HL-60 (cell line): Measurements from ENCODE around the gene IMPACT.
A peak's percentile ranks its signal among the peaks of the same experiment; 100 is the strongest.

Experiments used
- DNase-seq, 2 experiments: peaks; one replicate each; pipeline ENCODE4 v3.0.0-alpha.2; 2010 to 2020; ENCODE audit warnings: low read depth in 1 of 2, low spot score in 1 of 2
- H3K27ac ChIP-seq: fragments of 250-450 bp; sonication (Bioruptor Pico); replicated peaks from 2 replicates; pipeline ENCODE4 v1.5.1; 2020; ENCODE audit warnings: mild to moderate bottlenecking, moderate library complexity
- H3K27me3 ChIP-seq: fragments of 250-450 bp; sonication (Bioruptor Pico); 2 replicates; pipeline ENCODE4 v1.5.1; 2021; ENCODE audit warnings: mild to moderate bottlenecking, moderate library complexity; ENCODE audit not compliant: insufficient read depth, poor library complexity, severe bottlenecking
- H3K4me3 ChIP-seq: replicated peaks from 2 replicates; pipeline ENCODE4 v1.5.1; 2011; ENCODE audit warnings: mild to moderate bottlenecking, control low read depth, low read length; ENCODE audit not compliant: insufficient read depth
- CTCF ChIP-seq: IDR thresholded peaks from one replicate; pipeline ENCODE4 v1.5.1; 2011; ENCODE audit warnings: low read length, control low read depth, inconsistent platforms; ENCODE audit not compliant: insufficient read depth
- GABPA ChIP-seq: IDR thresholded peaks from 2 replicates; pipeline ENCODE4 v1.6.1; 2012; ENCODE audit warnings: low read depth
- POLR2AphosphoS5 ChIP-seq: IDR thresholded peaks from 2 replicates; pipeline ENCODE4 v1.6.1; 2012; ENCODE audit warnings: low read depth
- REST ChIP-seq: IDR thresholded peaks from 2 replicates; pipeline ENCODE4 v1.6.1; 2012; ENCODE audit warnings: low read depth; ENCODE audit not compliant: insufficient replicate concordance
- SPI1 ChIP-seq: IDR thresholded peaks from 2 replicates; pipeline ENCODE4 v1.6.1; 2012; ENCODE audit warnings: low read depth, mild to moderate bottlenecking, borderline replicate concordance

The IMPACT gene

DNA sequence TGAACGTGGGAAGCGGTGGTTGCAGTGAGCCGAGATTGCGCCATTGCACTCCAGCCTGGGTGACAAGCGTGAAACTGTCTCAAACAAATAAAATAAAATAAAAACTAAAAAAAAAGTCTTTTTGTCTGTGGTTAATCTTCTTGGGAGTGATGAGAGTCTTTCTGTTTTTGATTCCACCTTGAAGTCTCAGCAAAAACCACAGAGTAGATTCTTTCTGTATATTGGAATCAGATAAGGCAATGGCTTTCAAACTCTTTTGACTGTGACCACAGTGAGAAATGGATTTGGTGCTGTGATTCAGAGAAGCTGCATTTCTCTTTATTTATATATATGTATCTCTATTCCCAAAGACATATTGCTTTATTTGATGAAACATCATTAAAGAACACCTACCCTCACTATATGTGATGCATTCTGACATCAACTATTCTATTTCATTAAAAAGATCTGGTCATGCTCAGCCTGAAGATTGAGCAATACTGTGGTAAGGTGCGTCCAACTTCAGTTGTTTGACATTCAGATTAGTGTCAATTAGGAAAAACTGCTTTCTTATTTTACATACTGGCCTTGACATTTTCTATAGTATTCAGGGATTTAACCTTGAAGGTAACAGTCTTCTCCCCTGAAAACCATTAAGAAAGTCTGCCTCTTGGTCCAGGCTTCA lies 49.6 kb downstream of the IMPACT start:
- Histone ChIP-seq H3K4me3 (no peak overlapping the region), H3K27me3 (no peaks in the 10 kb centered on the region), H3K27ac (no peak overlapping the region)
- DNase-seq = no peak
- TF ChIP-seq REST (no peak), GABPA (no peak), POLR2AphosphoS5 (no peak), SPI1 (no peak), CTCF (no peak)

DNA sequence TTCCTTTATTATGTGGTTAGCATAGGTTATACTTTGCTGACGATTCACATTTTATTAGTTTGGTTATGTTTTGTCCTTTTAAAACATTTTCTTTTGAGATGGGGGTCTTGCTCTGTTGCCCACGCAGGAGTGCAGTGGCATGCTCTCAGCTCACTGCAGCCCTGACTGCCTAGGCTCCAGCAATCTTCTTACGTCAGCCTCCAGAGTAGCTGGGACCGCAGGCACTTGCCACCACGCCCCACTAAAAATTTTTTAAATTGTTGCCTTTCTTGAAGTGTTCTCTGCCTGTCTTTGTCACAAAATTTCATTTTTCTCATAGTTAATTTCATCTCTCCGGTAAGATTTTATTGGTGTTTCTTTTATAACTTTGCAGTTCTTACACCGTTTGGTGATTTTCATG lies 52.9 kb downstream of the IMPACT start:
- no peak for TF ChIP-seq POLR2AphosphoS5
- TF ChIP-seq GABPA = no peak
- DNase-seq = no peak
- Histone ChIP-seq H3K27ac (no peak overlapping the region), H3K27me3 (no peaks in the 10 kb centered on the region), H3K4me3 (no peak overlapping the region)

DNA sequence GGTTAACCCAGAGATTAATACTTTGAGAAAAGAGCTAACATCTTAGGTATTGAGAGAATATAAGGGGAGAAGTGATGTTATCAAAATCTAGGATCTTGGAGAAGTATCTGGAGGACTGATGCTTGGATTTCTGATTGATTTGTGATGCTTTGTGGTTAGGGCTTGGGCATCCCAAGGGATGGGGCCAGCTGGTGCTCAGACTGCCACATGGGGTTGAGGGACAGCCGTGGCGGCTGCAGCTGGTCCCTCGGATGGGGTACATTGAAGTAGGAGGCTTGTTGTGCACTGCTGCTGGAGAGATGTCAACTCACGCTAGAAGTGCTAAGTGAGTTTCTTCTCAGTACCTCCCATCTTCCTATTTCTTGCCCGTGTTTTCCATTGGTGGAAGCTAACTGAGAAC lies 56.4 kb downstream of the IMPACT start:
- no peak for DNase-seq
- TF ChIP-seq CTCF (no peak), GABPA (no peak), SPI1 (no peak), REST (no peak), POLR2AphosphoS5 (no peak)
- Histone ChIP-seq H3K27ac (no peak overlapping the region), H3K4me3 (no peak overlapping the region), H3K27me3 (no peaks in the 10 kb centered on the region)

DNA sequence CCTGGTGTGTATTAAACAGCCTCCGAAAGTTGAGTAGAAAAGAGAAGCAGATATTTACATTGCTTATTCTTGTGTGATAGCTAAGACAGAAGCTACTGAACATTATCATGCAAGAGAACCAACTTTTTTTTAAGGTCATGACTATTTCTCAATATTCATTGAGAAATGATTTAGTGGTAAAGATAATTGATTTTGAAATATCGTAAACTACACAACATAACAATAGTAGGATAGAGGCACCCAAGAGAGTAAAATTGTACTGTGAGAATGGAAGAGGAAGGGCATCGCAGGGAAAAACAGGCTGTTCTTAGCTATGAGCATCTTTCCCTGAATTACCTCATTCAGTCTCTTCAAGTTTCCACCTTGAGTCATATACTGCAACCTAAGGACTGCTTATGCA lies 59.2 kb downstream of the IMPACT start:
- DNase-seq = peak; percentile 22 to 83
- TF ChIP-seq CTCF (no peak), SPI1 (no peak), GABPA (no peak), POLR2AphosphoS5 (no peak), REST (no peak)
- Histone ChIP-seq H3K4me3 (no peak overlapping the region), H3K27me3 (no peaks in the 10 kb centered on the region), H3K27ac (peak overlapping the region; percentile 54)
